Measurements from ENCODE around the gene SREBF1.
"Not testable (repeated sequence)": the region's sequence is repeated elsewhere in the genome, so short reads cannot be mapped to it uniquely, and the experiment has no call there.

SREBF1 gene

GRCh38 chr17:17813055-17813724, 23.6 kb downstream of the SREBF1 start:
- no peak for DNase-seq (ENCODE audit: low read depth in 1 of 2, low spot score in 1 of 2)

GRCh38 chr17:17812211-17813054, 24.4 kb downstream of the SREBF1 start:
- DNase-seq (ENCODE audit: low read depth in 1 of 2, low spot score in 1 of 2), result peak; percentile 38 to 57

- no peak for DNase-seq (ENCODE audit: low read depth in 1 of 2, low spot score in 1 of 2)
Observed at GRCh38 chr17:17811381-17812210, 25.2 kb downstream of the SREBF1 start.

GRCh38 chr17:17810895-17811248, 25.9 kb downstream of the SREBF1 start:
- DNase-seq (ENCODE audit: low read depth in 1 of 2, low spot score in 1 of 2), result no peak

- no peak for DNase-seq (ENCODE audit: low read depth in 1 of 2, low spot score in 1 of 2)
Observed at GRCh38 chr17:17810084-17810894, 26.5 kb downstream of the SREBF1 start.

- no peak for DNase-seq (ENCODE audit: low read depth in 1 of 2, low spot score in 1 of 2)
Observed at GRCh38 chr17:17809531-17810083, 27.2 kb downstream of the SREBF1 start.

GRCh38 chr17:17808706-17809432, 27.9 kb downstream of the SREBF1 start:
- no peak for DNase-seq (ENCODE audit: low read depth in 1 of 2, low spot score in 1 of 2)

- not testable (repeated sequence) for DNase-seq (ENCODE audit: low read depth in 1 of 2, low spot score in 1 of 2)
Observed at GRCh38 chr17:17808200-17808599, 28.6 kb downstream of the SREBF1 start.

GRCh38 chr17:17807440-17807839, 29.3 kb downstream of the SREBF1 start:
- no peak for DNase-seq (ENCODE audit: low read depth in 1 of 2, low spot score in 1 of 2)

- DNase-seq (ENCODE audit: low read depth in 1 of 2, low spot score in 1 of 2), result no peak
Observed at GRCh38 chr17:17806611-17807274, 30.0 kb downstream of the SREBF1 start.

GRCh38 chr17:17806035-17806434, 30.8 kb downstream of the SREBF1 start:
- DNase-seq (ENCODE audit: low read depth in 1 of 2, low spot score in 1 of 2), result no peak

- DNase-seq (ENCODE audit: low read depth in 1 of 2, low spot score in 1 of 2), result no peak
Observed at GRCh38 chr17:17805575-17805974, 31.2 kb downstream of the SREBF1 start.

- DNase-seq (ENCODE audit: low read depth in 1 of 2, low spot score in 1 of 2), result no peak
Observed at GRCh38 chr17:17804007-17804406, 32.8 kb downstream of the SREBF1 start.

GRCh38 chr17:17801800-17802481, 34.8 kb downstream of the SREBF1 start:
- no peak for DNase-seq (ENCODE audit: low read depth in 1 of 2, low spot score in 1 of 2)

- DNase-seq (ENCODE audit: low read depth in 1 of 2, low spot score in 1 of 2), result no peak
Observed at GRCh38 chr17:17800504-17801021, 36.2 kb downstream of the SREBF1 start.

GRCh38 chr17:17798573-17799255, 38.1 kb downstream of the SREBF1 start:
- DNase-seq (ENCODE audit: low read depth in 1 of 2, low spot score in 1 of 2), result no peak

- no peak for DNase-seq (ENCODE audit: low read depth in 1 of 2, low spot score in 1 of 2)
Observed at GRCh38 chr17:17798010-17798556, 38.7 kb downstream of the SREBF1 start.
